Chondrocyte (in vitro differentiated cells): ENCODE results near the gene NDUFV3. TPM values are rescaled to one million over a fixed set of nuclear protein-coding genes. Genes with fewer than 3 reads are reported as not detected.
"Not testable (repeated sequence)": the region's sequence is repeated elsewhere in the genome, so short reads cannot be mapped to it uniquely, and the experiment has no call there.

Experiments
- DNase-seq: peaks from one replicate; pipeline ENCODE4 v3.0.0; 2021; ENCODE audit warnings: mixed read lengths, low spot score
- H3K27ac Mint-ChIP-seq: one replicate; pipeline ENCODE4 v1.8.0; 2021; ENCODE audit warnings: mild to moderate bottlenecking, moderate library complexity, mixed read lengths; ENCODE audit not compliant: unreplicated experiment
- H3K27me3 Mint-ChIP-seq: 2 replicates; pipeline ENCODE4 v1.8.0; 2021; ENCODE audit warnings: low read depth, mixed read lengths
- H3K36me3 Mint-ChIP-seq: 2 replicates; pipeline ENCODE4 v1.8.0; 2021; ENCODE audit warnings: low read depth, mixed read lengths
- H3K4me1 Mint-ChIP-seq: 2 replicates; pipeline ENCODE4 v1.8.0; 2021; ENCODE audit warnings: low read depth, mild to moderate bottlenecking, mixed read lengths
- H3K4me3 Mint-ChIP-seq: one replicate; pipeline ENCODE4 v1.8.0; 2021; ENCODE audit warnings: mild to moderate bottlenecking, moderate library complexity, mixed read lengths; ENCODE audit not compliant: unreplicated experiment
- H3K9me3 Mint-ChIP-seq: 2 replicates; pipeline ENCODE4 v1.8.0; 2021; ENCODE audit warnings: low read depth, mixed read lengths
- total RNA-seq: library from RNA; stranded (reverse); gene quantifications from 3 replicates; pipeline ENCODE4 v1.2.1, GENCODE V29; 2021
- TF ChIP-seq, protein P1 (sequence below): fragments of 200-600 bp; sonication (generic); IDR thresholded peaks from 2 replicates; pipeline ENCODE4 v1.5.0; 2021; ENCODE audit warnings: antibody characterized with exemption, mild to moderate bottlenecking, moderate library complexity

NDUFV3 gene
- total RNA-seq, 1 donor from 2014 or later = 41.7 TPM

DNA sequence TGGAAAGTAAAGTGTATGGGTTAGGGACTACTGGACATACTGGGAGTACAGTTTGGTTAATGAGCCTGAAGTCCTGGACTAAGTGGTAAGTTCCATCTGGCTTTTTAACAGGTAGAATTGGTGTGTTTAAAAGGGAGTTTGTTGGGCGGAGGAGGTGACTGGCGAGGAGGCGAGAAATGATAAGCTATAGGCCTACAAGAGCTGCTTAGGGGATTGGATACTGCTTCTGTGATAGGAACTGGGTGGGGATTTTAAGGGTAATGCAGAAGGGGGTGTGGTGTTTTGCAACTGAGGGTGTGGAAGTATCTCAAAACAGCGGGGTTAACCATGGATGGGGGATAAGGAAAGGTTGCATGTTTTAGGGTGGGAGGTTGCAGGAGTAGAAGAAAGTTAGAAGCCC lies 28.8 kb downstream of the NDUFV3 start:
- Mint-ChIP-seq H3K4me3 (no peak overlapping the region), H3K27ac (no peak overlapping the region), H3K4me1 (peaks cover 11% of the 10 kb centered on the region), H3K36me3 (no peaks in the 10 kb centered on the region), H3K9me3 (no peaks in the 10 kb centered on the region), H3K27me3 (no peaks in the 10 kb centered on the region)
- no peak for DNase-seq
- TF ChIP-seq, protein P1, sequence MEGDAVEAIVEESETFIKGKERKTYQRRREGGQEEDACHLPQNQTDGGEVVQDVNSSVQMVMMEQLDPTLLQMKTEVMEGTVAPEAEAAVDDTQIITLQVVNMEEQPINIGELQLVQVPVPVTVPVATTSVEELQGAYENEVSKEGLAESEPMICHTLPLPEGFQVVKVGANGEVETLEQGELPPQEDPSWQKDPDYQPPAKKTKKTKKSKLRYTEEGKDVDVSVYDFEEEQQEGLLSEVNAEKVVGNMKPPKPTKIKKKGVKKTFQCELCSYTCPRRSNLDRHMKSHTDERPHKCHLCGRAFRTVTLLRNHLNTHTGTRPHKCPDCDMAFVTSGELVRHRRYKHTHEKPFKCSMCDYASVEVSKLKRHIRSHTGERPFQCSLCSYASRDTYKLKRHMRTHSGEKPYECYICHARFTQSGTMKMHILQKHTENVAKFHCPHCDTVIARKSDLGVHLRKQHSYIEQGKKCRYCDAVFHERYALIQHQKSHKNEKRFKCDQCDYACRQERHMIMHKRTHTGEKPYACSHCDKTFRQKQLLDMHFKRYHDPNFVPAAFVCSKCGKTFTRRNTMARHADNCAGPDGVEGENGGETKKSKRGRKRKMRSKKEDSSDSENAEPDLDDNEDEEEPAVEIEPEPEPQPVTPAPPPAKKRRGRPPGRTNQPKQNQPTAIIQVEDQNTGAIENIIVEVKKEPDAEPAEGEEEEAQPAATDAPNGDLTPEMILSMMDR = no peak

- DNase-seq = no peak
- TF ChIP-seq, protein P1 = no peak
- no peak overlapping the region for H3K4me3 Mint-ChIP-seq
- H3K36me3 Mint-ChIP-seq = no peaks in the 10 kb centered on the region
- no peak overlapping the region for H3K27ac Mint-ChIP-seq
- peaks cover 11% of the 10 kb centered on the region for H3K4me1 Mint-ChIP-seq
- no peaks in the 10 kb centered on the region for H3K27me3 Mint-ChIP-seq
- H3K9me3 Mint-ChIP-seq = no peaks in the 10 kb centered on the region
These were observed 29.8 kb downstream of the NDUFV3 start for GRCh38 chr21:42922918-42923317.

GRCh38 chr21:42923553-42924432 lies 30.7 kb downstream of the NDUFV3 start:
- no peaks in the 10 kb centered on the region for H3K9me3 Mint-ChIP-seq
- TF ChIP-seq, protein P1 = peak; percentile 85
- H3K4me1 Mint-ChIP-seq = peaks cover 11% of the 10 kb centered on the region
- H3K27ac Mint-ChIP-seq = no peak overlapping the region
- no peak overlapping the region for H3K4me3 Mint-ChIP-seq
- peak; percentile 41 for DNase-seq
- no peaks in the 10 kb centered on the region for H3K36me3 Mint-ChIP-seq
- H3K27me3 Mint-ChIP-seq = no peaks in the 10 kb centered on the region

GRCh38 chr21:42924433-42924751 lies 31.3 kb downstream of the NDUFV3 start:
- Mint-ChIP-seq H3K4me3 (no peak overlapping the region), H3K9me3 (no peaks in the 10 kb centered on the region), H3K27ac (no peak overlapping the region), H3K36me3 (no peaks in the 10 kb centered on the region), H3K4me1 (peaks cover 11% of the 10 kb centered on the region), H3K27me3 (no peaks in the 10 kb centered on the region)
- TF ChIP-seq, protein P1 = no peak
- no peak for DNase-seq

DNA sequence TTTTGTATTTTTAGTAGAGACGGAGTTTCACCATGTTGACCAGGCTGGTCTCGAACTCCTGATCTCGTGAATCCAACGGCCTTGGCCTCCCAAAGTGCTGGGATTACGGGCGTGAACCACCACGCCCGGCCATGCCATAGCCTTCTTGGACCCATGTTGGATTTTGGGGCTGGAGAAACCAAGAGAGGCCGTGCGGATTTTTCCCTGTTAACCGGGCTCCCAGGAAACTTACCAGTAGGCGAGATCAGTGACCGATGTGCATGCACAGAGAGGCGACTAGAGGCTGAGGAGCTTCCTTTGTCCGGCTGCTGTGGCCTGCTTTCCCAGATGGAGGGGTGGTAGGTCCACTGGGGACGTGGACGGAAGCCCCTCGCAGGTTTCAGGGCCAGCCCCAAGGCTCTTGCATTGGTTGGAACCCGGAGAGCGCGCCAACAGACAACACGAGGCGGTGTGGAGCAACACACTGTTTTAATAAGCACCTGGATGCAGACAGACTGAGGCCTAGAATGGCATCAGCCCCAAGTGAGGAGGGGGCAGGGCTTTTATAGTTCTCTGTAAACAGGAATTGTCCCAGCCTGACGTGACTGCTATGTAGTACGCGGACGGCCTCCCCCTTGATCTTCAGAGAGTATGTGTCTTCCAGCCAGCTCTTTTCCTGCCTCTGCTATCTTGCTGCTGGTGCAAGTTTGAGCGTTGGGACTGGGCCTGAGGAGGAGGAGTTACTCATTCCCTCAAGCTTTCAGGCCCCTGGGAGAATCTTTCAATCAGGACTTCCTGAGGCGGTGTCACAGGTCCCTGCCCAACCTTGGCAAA lies 32.2 kb downstream of the NDUFV3 start, which contains the start of gene ERVH48-1:
TSS of gene ERVH48-1 (minus strand) at position 517 of the 813 bp plus-strand sequence. CDS start 6,624 bp downstream, outside the sequence.
- TF ChIP-seq, protein P1 = no peak
- H3K4me1 Mint-ChIP-seq = peaks cover 11% of the 10 kb centered on the region
- no peaks in the 10 kb centered on the region for H3K9me3 Mint-ChIP-seq
- no peaks in the 10 kb centered on the region for H3K27me3 Mint-ChIP-seq
- H3K36me3 Mint-ChIP-seq = no peaks in the 10 kb centered on the region
- no peak within 1 kb of the TSS for H3K4me3 Mint-ChIP-seq
- no peak within 1 kb of the TSS for H3K27ac Mint-ChIP-seq
- DNase-seq = peak; percentile 64

- DNase-seq = peak; percentile 60
- H3K36me3 Mint-ChIP-seq, H3K27me3 Mint-ChIP-seq, H3K27ac Mint-ChIP-seq, H3K9me3 Mint-ChIP-seq, H3K4me3 Mint-ChIP-seq: not testable (repeated sequence)
- H3K4me1 Mint-ChIP-seq = peaks cover 12% of the 10 kb centered on the region
These were observed 34.5 kb downstream of the NDUFV3 start for GRCh38 chr21:42927474-42928200.
